CD4-positive, alpha-beta memory T cell (primary cell): ENCODE data around the gene RSU1. TPM values are rescaled to one million over a fixed set of nuclear protein-coding genes. Genes with fewer than 3 reads are reported as not detected.

ENCODE experiments used
- CTCF ChIA-PET: fragments of 350-600 bp; sonication (Branson Sonifier 250); formaldehyde crosslinking; loops from one replicate; lab custom pipeline; 2021; ENCODE audit warnings: inconsistent platforms; ENCODE audit not compliant: partially characterized antibody; lab: Charles Lee
- POLR2A ChIA-PET: fragments of 350-600 bp; sonication (Branson Sonifier 250); formaldehyde crosslinking; loops from one replicate; lab custom pipeline; 2021; ENCODE audit not compliant: partially characterized antibody; lab: Charles Lee
- DNase-seq, 5 donors: peaks; one replicate each; pipeline versions ENCODE4 v3.0.0 to v3.0.0-alpha.2; 2020 to 2022; ENCODE audit warnings: mixed read lengths in 1 of 5
- H3K27ac ChIP-seq: one replicate; pipeline ENCODE4 v1.7.0; 2013; ENCODE audit warnings: low read depth, low read length
- H3K27me3 ChIP-seq: 2 replicates; pipeline ENCODE4 v1.7.0; 2013; ENCODE audit warnings: mild to moderate bottlenecking, low read length, moderate library complexity; ENCODE audit not compliant: insufficient read depth
- H3K36me3 ChIP-seq: 2 replicates; pipeline ENCODE4 v1.7.0; 2013; ENCODE audit warnings: mild to moderate bottlenecking, low read length, moderate library complexity; ENCODE audit not compliant: insufficient read depth
- H3K4me1 ChIP-seq: 2 replicates; pipeline ENCODE4 v1.7.0; 2013; ENCODE audit warnings: mild to moderate bottlenecking, low read length, moderate library complexity; ENCODE audit not compliant: insufficient read depth
- H3K4me3 ChIP-seq, 2 donors: one replicate each; pipeline ENCODE4 v1.7.0; 2013; ENCODE audit warnings: low read length in 2 of 2, mild to moderate bottlenecking in 1 of 2
- H3K9me3 ChIP-seq, 2 donors: one replicate each; pipeline ENCODE4 v1.7.0; 2013; ENCODE audit warnings: low read length in 2 of 2, control low read depth in 1 of 2; ENCODE audit not compliant: control insufficient read depth in 1 of 2
- H3K27ac Mint-ChIP-seq, 7 donors: one replicate each; pipeline ENCODE4 v1.8.0; 2020 to 2021; ENCODE audit warnings: mixed read lengths in 7 of 7, mild to moderate bottlenecking in 6 of 7, inconsistent platforms in 3 of 7, moderate library complexity in 3 of 7
- H3K27me3 Mint-ChIP-seq, 2 donors: one replicate each; pipeline ENCODE4 v1.8.0; 2020 to 2021; ENCODE audit warnings: mixed read lengths in 2 of 2
- H3K36me3 Mint-ChIP-seq, 2 donors: one replicate each; pipeline ENCODE4 v1.8.0; 2020 to 2021; ENCODE audit warnings: mixed read lengths in 2 of 2, inconsistent platforms in 1 of 2, mild to moderate bottlenecking in 1 of 2
- H3K4me1 Mint-ChIP-seq, 4 donors: one replicate each; pipeline ENCODE4 v1.8.0; 2020 to 2021; ENCODE audit warnings: mixed read lengths in 4 of 4, mild to moderate bottlenecking in 1 of 4
- H3K4me3 Mint-ChIP-seq, 8 donors: one replicate each; pipeline ENCODE4 v1.8.0; 2020 to 2021; ENCODE audit warnings: mixed read lengths in 8 of 8, mild to moderate bottlenecking in 7 of 8, moderate library complexity in 6 of 8, inconsistent platforms in 3 of 8
- H3K9me3 Mint-ChIP-seq, 8 donors: one replicate each; pipeline ENCODE4 v1.8.0; 2020 to 2021; ENCODE audit warnings: mixed read lengths in 8 of 8, mild to moderate bottlenecking in 5 of 8, inconsistent platforms in 3 of 8, moderate library complexity in 1 of 8
- intact Hi-C: fragments of 100-400 bp; cut with micrococcal nuclease; formaldehyde crosslinking; loops from one replicate; pipeline ENCODE4 v1.15.1; 2023
- polyA plus RNA-seq, 2 donors: library from polyadenylated mRNA; unstranded; fragments of 300-500 nt; fragmentation: Illumina TruSeq; gene quantifications; one replicate each; pipeline ENCODE4 v1.2.3, GENCODE V29; 2021
- total RNA-seq, 2 experiments: library from RNA; stranded (reverse); gene quantifications; one replicate each; pipeline ENCODE4 v1.2.3, GENCODE V29; 2021

RSU1 gene
- total and polyA plus RNA-seq, 4 experiments from 2014 or later = 53.6 to 186 (median 95.1) TPM

DNA sequence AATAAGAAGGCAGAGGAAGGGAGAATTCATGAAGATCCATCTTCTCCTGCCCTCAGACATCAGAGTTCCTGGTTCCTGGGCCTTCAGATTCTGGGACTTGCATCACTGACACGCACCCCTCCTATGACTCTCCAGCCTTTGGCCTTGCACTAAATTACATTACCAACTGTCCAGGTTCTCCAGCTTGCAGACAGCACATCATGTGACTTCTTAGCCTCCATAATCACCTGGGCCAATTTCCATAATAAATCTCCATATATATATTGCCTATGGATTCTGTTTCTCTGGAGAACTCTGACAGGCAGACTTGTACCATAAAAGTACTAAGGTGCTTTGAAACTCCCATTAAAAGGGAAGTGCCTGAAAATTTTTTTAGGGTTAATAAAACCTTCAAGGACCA, 23.2 kb downstream of the RSU1 start:
- Mint-ChIP-seq H3K4me1 (peaks cover 14 to 28% (median 24%) of the 10 kb centered on the region in 4 donors), H3K9me3 (no peaks in the 10 kb centered on the region), H3K27ac (peak overlapping the region in 4 of 7 donors; percentile 5 to 73 (median 55)), H3K36me3 (peaks cover 38 to 59% of the 10 kb centered on the region in 2 donors), H3K4me3 (no peak overlapping the region), H3K27me3 (no peaks in the 10 kb centered on the region)
- Histone ChIP-seq H3K4me1 (peaks cover 1% of the 10 kb centered on the region), H3K9me3 (no peaks in the 10 kb centered on the region), H3K27ac (no peak overlapping the region), H3K4me3 (no peak overlapping the region), H3K27me3 (no peaks in the 10 kb centered on the region), H3K36me3 (no peaks in the 10 kb centered on the region)
- CTCF ChIA-PET = interaction anchor here (1.9 kb wide), 1 partner anchor 11 kb away, joined by 6 read pairs; no protein-coding TSS in a partner anchor
- no peak for DNase-seq
- POLR2A ChIA-PET = interaction anchor here (1.3 to 3.2 kb wide), 2 partner anchors 24 kb away, joined by 3 to 8 read pairs; partner anchors contain the start of gene RSU1
- intact Hi-C loops = no loop called here

DNA sequence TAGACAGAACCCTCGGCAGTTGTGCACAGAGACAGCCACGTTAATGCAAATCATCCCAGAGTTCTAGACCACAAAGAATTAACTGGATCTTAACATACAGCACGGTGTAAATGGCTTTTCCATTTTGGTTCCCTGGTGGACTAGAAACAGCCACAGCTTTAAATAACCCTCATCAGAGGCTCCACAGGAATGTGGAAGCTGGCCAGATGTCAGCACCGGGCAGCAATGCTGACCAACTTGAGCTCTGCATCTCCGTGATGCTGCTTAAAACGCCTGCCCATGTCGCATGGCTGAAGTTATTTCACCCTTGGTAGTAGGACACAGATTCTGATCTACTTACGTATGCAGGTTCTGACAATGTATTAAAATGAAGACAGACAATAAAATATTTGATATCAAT, 24.5 kb downstream of the RSU1 start:
- no peaks in the 10 kb centered on the region for H3K27me3 ChIP-seq
- CTCF ChIA-PET = interaction anchor here (1.5 to 1.9 kb wide), 2 partner anchors 12 to 15 kb away, joined by 6 read pairs; no protein-coding TSS in a partner anchor
- H3K27ac ChIP-seq = no peak overlapping the region
- no peak for DNase-seq
- no peaks in the 10 kb centered on the region for H3K36me3 ChIP-seq
- H3K4me1 ChIP-seq = peaks cover 14% of the 10 kb centered on the region
- Mint-ChIP-seq H3K9me3 (no peaks in the 10 kb centered on the region), H3K27me3 (no peaks in the 10 kb centered on the region), H3K4me3 (no peak overlapping the region), H3K4me1 (peaks cover 24 to 34% (median 32%) of the 10 kb centered on the region in 4 donors), H3K36me3 (peaks cover 35 to 55% of the 10 kb centered on the region in 2 donors), H3K27ac (peak overlapping the region in 2 of 7 donors; percentile 44 to 59)
- POLR2A ChIA-PET = interaction anchor here (1.3 kb wide), 1 partner anchor 25 kb away, joined by 3 read pairs; the partner anchor contains the start of gene RSU1
- intact Hi-C loops = no loop called here
- H3K4me3 ChIP-seq = no peak overlapping the region
- H3K9me3 ChIP-seq = no peaks in the 10 kb centered on the region

DNA sequence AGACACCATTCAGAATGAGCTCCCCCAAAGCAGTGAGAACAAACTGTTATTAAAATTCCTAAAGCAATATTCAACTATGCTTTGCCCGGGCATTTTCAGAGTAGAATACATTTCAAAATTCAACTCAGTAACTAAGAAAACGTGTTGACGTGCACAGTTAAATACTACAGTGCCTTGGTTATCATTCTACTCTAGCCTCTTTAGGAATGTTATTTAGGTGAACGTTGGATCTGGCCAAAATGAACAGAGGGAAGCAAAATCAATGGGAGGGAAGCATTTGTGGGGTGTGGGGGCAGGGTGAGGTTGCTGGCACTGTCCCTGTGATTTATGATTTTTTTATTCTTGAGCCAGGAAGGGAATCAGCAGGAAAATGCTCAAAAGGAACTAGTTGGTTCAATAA, 27.5 kb downstream of the RSU1 start:
- Histone ChIP-seq H3K9me3 (no peaks in the 10 kb centered on the region), H3K27ac (peak overlapping the region; percentile 76), H3K4me3 (no peak overlapping the region), H3K36me3 (no peaks in the 10 kb centered on the region), H3K27me3 (no peaks in the 10 kb centered on the region), H3K4me1 (peaks cover 28% of the 10 kb centered on the region)
- intact Hi-C loops = no loop called here
- Mint-ChIP-seq H3K27ac (peak overlapping the region; percentile 87 to 100 (median 99)), H3K4me1 (peaks cover 26 to 48% (median 33%) of the 10 kb centered on the region in 4 donors), H3K9me3 (peaks cover 0 to 3% (median 0%) of the 10 kb centered on the region in 8 donors), H3K4me3 (no peak overlapping the region), H3K36me3 (peaks cover 30 to 57% of the 10 kb centered on the region in 2 donors), H3K27me3 (no peaks in the 10 kb centered on the region)
- ChIA-PET POLR2A (interaction anchor here (4.0 kb wide), 1 partner anchor 28 kb away, joined by 19 read pairs; the partner anchor contains the start of gene RSU1), CTCF (interaction anchor here (0.6 to 1.4 kb wide), 2 partner anchors 24 to 469 kb away, joined by 3 to 5 read pairs; no protein-coding TSS in a partner anchor)
- no peak for DNase-seq

DNA sequence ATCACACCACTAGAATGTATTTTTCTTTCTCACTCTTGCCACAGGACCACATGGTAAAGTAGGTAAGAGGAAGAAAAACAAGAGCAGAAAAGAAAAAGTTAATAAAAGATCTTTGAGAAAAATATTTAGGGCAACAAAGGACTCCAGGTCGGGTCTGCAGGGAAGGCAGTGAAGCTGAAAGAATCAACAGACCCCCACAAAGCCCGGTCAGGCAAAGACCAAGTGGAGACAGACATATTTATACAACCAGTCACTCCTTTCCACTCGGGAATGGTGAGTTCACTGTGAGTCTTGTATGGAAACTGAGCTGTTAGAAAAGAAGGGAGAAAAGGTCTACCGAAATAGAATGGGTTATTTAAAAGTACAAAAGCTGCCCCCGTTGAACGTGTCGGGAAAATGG, 28.0 kb downstream of the RSU1 start:
- peaks cover 28% of the 10 kb centered on the region for H3K4me1 ChIP-seq
- Mint-ChIP-seq H3K4me3 (no peak overlapping the region), H3K36me3 (peaks cover 28 to 53% of the 10 kb centered on the region in 2 donors), H3K4me1 (peaks cover 26 to 48% (median 33%) of the 10 kb centered on the region in 4 donors), H3K27me3 (no peaks in the 10 kb centered on the region), H3K27ac (peak overlapping the region; percentile 87 to 100 (median 99)), H3K9me3 (peaks cover 0 to 3% (median 0%) of the 10 kb centered on the region in 8 donors)
- ChIA-PET CTCF (interaction anchor here (0.7 to 1.4 kb wide), 3 partner anchors 10 to 28 kb away, joined by 3 to 5 read pairs (median 3); partner anchors contain the start of gene RSU1), POLR2A (interaction anchor here (4.0 kb wide), 1 partner anchor 28 kb away, joined by 19 read pairs; the partner anchor contains the start of gene RSU1)
- no peaks in the 10 kb centered on the region for H3K9me3 ChIP-seq
- H3K27ac ChIP-seq = peak overlapping the region; percentile 76
- H3K27me3 ChIP-seq = no peaks in the 10 kb centered on the region
- intact Hi-C loops = no loop called here
- no peak for DNase-seq
- no peaks in the 10 kb centered on the region for H3K36me3 ChIP-seq
- H3K4me3 ChIP-seq = no peak overlapping the region

DNA sequence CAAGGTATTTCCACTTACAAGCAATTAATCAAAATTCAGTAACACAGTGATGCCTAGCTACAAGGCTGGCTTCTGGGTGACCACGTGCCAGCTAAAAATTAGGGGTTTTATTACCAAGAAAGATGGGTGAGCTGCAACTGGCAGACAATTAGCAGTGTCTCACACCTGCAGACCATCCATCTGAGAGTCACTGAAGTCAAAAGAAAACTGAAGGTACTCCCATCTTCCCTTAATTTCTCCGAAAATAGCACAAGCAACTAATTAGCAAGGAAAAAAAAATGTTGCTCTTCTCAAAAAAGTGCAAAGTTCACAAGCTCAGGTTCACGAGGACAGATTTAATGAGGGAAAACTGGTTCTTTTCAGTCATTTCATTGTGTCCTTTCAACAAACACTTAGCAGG, 28.4 kb downstream of the RSU1 start:
- Mint-ChIP-seq H3K36me3 (peaks cover 25 to 49% of the 10 kb centered on the region in 2 donors), H3K4me3 (peak overlapping the region in 1 of 8 donors; percentile 31), H3K4me1 (peaks cover 26 to 48% (median 32%) of the 10 kb centered on the region in 4 donors), H3K9me3 (peaks cover 0 to 3% (median 0%) of the 10 kb centered on the region in 8 donors), H3K27ac (peak overlapping the region; percentile 87 to 100 (median 99)), H3K27me3 (no peaks in the 10 kb centered on the region)
- no peak overlapping the region for H3K4me3 ChIP-seq
- H3K9me3 ChIP-seq = no peaks in the 10 kb centered on the region
- ChIA-PET POLR2A (interaction anchor here (0.6 to 4.0 kb wide), 2 partner anchors 29 to 442 kb away, joined by 3 to 19 read pairs; partner anchors contain the start of gene RSU1), CTCF (interaction anchor here (0.7 to 1.5 kb wide), 4 partner anchors 10 to 29 kb away, joined by 3 to 5 read pairs (median 4); partner anchors contain the start of gene RSU1)
- no peaks in the 10 kb centered on the region for H3K27me3 ChIP-seq
- peaks cover 28% of the 10 kb centered on the region for H3K4me1 ChIP-seq
- no peaks in the 10 kb centered on the region for H3K36me3 ChIP-seq
- H3K27ac ChIP-seq = peak overlapping the region; percentile 76
- intact Hi-C loops = no loop called here
- DNase-seq = no peak

DNA sequence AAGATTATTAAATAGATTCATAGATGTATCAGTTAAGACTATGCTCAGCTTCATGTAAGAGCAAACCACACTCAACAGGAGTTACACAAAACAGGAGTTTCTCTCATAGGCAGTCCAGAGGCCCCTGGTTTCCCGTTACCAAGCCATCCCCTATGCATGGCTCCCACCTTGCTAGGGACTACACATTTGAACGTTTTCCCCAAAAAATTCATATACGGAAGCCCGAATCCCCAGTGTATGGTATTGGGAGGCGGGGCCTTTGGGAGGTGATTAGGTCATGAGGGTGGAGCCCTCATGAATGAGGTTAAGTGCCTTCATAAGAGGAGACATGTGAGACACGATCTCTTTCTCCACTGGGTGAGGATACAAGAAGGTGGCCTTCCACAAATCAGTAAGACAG, 29.1 kb downstream of the RSU1 start:
- DNase-seq = peak in 4 of 5 donors; percentile 15 to 47 (median 38)
- H3K4me3 ChIP-seq = no peak overlapping the region
- POLR2A ChIA-PET = interaction anchor here (0.6 to 4.0 kb wide), 3 partner anchors 17 to 443 kb away, joined by 3 to 19 read pairs (median 3); partner anchors contain the start of gene RSU1
- H3K36me3 ChIP-seq = no peaks in the 10 kb centered on the region
- no peaks in the 10 kb centered on the region for H3K9me3 ChIP-seq
- Mint-ChIP-seq H3K4me3 (peak overlapping the region; percentile 51 to 78 (median 66)), H3K4me1 (peaks cover 26 to 48% (median 32%) of the 10 kb centered on the region in 4 donors), H3K27ac (peak overlapping the region; percentile 87 to 100 (median 99)), H3K36me3 (peaks cover 18 to 42% of the 10 kb centered on the region in 2 donors), H3K9me3 (peaks cover 0 to 3% (median 0%) of the 10 kb centered on the region in 8 donors), H3K27me3 (no peaks in the 10 kb centered on the region)
- H3K27ac ChIP-seq = peak overlapping the region; percentile 76
- CTCF ChIA-PET = interaction anchor here (1.2 to 1.5 kb wide), 2 partner anchors 11 to 29 kb away, joined by 3 to 4 read pairs; partner anchors contain the start of gene RSU1
- H3K27me3 ChIP-seq = no peaks in the 10 kb centered on the region
- H3K4me1 ChIP-seq = peaks cover 28% of the 10 kb centered on the region
- intact Hi-C loops = no loop called here
